Choroid plexus epithelial cell (primary cell): ENCODE data around the gene MOCS1.

Source experiments
- DNase-seq: peaks from one replicate; pipeline ENCODE4 v3.0.0-alpha.2; 2010; ENCODE audit warnings: low read depth
- H3K4me3 ChIP-seq: 2 replicates; pipeline ENCODE4 v1.5.1; 2011; ENCODE audit warnings: low read depth, mild to moderate bottlenecking, control low read depth, low read length, moderate library complexity
- TF ChIP-seq, protein P1 (sequence below): conservative IDR thresholded peaks from 2 replicates; pipeline ENCODE4 v1.5.1; 2011; ENCODE audit warnings: low read depth, mild to moderate bottlenecking, control low read depth, inconsistent platforms, low read length, moderate library complexity

The MOCS1 gene

DNA sequence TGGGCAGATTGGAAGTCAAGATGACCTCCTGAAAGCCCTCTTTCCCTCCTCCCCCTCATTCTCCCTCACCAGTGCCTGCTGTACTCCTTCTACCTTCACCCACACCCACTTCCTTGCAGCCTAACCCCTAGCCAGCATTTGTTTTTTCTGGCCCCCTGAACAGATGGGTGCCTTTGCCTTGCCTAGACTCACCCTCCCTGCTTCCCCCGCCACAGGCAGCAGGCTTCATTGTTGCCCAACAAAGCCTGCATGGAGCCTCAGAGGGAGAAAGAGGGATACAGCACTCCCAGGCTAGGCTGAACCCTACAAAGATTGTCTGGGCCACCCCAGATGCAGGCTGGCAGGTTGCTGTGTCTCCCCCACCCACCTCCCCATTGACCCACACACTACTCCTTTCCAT is 2.7 kb downstream of the MOCS1 start:
- TF ChIP-seq, protein P1, sequence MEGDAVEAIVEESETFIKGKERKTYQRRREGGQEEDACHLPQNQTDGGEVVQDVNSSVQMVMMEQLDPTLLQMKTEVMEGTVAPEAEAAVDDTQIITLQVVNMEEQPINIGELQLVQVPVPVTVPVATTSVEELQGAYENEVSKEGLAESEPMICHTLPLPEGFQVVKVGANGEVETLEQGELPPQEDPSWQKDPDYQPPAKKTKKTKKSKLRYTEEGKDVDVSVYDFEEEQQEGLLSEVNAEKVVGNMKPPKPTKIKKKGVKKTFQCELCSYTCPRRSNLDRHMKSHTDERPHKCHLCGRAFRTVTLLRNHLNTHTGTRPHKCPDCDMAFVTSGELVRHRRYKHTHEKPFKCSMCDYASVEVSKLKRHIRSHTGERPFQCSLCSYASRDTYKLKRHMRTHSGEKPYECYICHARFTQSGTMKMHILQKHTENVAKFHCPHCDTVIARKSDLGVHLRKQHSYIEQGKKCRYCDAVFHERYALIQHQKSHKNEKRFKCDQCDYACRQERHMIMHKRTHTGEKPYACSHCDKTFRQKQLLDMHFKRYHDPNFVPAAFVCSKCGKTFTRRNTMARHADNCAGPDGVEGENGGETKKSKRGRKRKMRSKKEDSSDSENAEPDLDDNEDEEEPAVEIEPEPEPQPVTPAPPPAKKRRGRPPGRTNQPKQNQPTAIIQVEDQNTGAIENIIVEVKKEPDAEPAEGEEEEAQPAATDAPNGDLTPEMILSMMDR: no peak
- H3K4me3 ChIP-seq: no peak overlapping the region
- DNase-seq: no peak

DNA sequence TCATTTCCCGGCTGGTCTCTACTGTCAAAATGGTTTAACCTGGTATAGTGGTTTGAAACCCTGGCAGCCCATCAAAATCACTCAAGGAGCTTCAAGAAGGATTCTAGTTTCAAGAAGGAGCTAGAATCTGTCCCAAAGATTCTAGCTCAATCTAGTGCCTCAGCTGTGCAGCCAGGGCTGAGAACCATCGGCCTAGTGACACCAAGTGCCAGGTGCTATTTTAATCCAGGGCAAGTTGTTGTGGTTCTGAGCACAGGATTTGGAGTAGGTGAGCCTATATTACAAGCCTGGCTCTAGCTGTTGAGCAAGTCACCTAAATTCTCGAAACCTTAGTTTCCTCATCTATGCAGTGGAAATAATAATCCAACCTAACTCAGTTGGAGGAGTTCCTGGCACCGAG is 3.7 kb downstream of the MOCS1 start:
- TF ChIP-seq, protein P1: no peak
- H3K4me3 ChIP-seq: no peak overlapping the region
- no peak for DNase-seq

DNA sequence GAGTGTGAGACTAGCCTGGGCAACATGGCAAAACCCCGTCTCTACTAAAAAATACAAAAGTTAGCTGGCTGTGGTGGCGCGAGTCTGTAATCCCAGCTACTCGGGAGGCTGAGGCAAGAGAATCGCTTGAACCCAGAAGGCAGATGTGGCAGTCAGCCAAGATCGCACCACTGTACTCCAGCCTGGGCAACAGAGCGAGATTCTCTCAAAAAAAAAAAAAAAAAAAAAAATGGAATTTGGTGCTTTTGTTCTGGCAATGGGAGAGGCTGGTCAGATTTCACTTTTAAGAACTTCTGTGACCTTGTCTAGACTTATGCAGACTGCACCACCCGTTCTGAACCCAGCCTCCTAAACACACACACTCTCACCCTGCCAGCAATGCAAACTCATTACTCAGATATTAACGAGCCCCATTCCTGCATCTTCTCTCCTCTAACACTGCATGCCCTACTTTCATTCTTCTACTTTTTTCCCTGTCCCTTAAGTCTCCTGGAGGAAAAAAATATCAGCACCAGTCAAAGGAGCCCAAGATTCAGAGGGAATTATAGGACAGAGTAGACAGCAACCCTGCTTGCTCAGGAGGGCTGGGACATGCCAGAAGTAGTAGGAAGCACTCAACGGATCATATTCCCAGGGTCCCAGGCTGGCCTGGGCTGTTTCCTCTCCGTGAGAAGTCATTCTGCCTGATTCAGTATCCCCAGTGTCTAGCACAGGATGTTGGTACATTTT is 4.4 kb downstream of the MOCS1 start:
- H3K4me3 ChIP-seq: no peak overlapping the region
- peak; percentile 27 for DNase-seq

DNA sequence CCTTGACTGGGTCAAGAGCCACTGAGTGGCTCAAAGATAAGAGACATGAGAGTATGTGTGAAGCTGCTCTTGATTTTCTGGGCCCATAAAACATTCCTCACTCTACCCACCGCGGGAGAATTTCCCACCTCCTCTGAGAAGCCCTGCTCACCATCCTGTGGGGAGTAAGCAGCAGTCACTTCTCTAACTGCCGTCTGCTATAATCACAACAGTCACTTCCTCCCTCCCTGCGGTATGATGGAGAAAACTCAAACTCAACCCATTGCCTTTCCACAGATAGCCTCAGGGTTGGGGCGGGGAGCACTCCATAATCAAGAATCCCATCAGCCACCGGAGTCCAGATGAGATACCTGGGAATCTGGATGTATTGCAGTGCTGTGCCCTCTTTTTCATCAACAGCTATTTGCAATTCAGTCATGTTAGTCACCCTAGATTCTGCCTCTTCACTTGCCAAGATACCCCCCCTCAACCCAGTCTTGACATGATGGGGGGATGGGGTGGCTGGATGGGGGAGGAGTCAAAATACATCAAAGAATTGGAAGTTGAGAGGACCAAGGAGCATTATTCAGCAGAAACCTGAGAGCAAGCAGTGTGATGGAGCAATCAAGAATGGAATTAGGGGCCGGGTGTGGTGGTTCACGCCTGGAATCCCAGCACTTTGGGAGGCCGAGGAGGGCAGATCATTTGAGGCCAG is 5.1 kb downstream of the MOCS1 start:
- no peak for DNase-seq
- TF ChIP-seq, protein P1: no peak
- H3K4me3 ChIP-seq: no peak overlapping the region

More for the DNA sequence above, 4.4 kb downstream of the MOCS1 start:
- TF ChIP-seq, protein P1: no peak

DNA sequence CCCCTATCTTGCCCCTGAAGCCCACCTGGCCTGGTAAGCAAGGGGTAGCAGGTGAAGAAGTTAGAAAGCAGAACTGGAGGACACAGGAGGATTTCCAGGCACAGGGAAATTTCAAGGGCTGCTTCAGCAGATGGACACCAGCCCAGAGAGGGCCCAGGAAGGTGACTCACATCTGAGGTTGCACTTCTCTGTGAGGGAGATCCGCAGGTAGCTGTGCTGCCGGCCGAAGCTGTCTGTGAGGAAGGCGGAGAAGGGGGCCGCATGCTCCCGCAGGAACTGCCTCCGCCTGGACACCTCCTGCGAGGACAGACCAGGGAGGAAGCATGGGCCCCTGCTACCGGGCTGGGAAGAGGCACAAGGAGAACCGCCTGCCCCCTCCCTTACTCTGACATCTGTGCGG is 7.1 kb downstream of the MOCS1 start:
- H3K4me3 ChIP-seq: no peak overlapping the region
- TF ChIP-seq, protein P1: no peak
- DNase-seq: peak; percentile 63

DNA sequence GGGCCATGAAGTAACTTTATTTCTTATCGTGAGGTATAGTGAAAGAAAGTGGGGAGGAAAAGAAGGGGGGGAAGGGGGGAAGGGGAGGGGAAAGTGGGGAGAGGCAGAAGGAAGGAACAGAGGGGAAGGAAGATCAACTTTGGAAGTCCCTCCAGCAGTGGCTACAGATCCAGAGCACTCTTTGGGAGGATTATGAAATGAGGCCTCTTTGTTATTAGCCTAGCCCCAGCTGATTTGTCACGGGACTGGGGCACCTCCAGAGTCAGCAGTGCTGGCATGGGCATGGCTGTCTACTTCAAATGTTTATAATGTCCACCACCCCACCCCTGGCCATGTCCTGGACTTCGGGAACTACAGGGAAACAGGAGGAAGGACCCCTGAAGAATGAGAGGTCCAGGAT is 7.6 kb downstream of the MOCS1 start:
- DNase-seq: no peak
- no peak overlapping the region for H3K4me3 ChIP-seq
- TF ChIP-seq, protein P1: no peak

DNA sequence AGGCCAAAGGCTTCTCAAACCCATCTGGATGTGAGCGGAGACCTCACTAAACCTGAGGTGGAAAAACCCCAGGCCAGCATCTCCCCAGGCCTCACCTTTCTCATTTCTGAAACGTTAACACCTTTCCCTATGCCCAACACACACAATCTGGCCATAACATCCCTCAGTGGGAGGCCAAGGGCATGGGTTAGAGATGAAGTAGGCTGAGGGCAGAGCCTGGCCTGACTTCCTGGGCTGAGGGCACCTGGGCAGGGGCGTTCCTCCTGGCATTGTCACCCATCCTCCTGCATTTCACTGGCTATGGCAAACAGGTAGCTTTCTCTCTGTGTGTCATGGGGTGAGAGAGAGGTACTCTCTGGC is 8.4 kb downstream of the MOCS1 start:
- no peak for DNase-seq
- TF ChIP-seq, protein P1: no peak
- H3K4me3 ChIP-seq: no peak overlapping the region
